Astrocyte of the spinal cord (primary cell): ENCODE results near the gene PLXDC1.

Experiments
- DNase-seq: peaks from one replicate; pipeline ENCODE4 v3.0.0; 2011; ENCODE audit warnings: low read depth, low spot score
- H3K4me3 ChIP-seq: 2 replicates; pipeline ENCODE4 v1.5.1; 2011; ENCODE audit warnings: low read depth, mild to moderate bottlenecking, low read length, moderate library complexity
- in situ Hi-C: cut with HindIII; loops from 2 replicates; pipeline ENCODE4 v1.10.0; 2017; ENCODE audit warnings: low sequenced_read_pairs
- TF ChIP-seq, protein P1 (sequence below): IDR thresholded peaks from 2 replicates; pipeline ENCODE4 v1.5.1; 2012; ENCODE audit warnings: low read depth, mild to moderate bottlenecking, low read length, inconsistent platforms

The PLXDC1 gene

DNA sequence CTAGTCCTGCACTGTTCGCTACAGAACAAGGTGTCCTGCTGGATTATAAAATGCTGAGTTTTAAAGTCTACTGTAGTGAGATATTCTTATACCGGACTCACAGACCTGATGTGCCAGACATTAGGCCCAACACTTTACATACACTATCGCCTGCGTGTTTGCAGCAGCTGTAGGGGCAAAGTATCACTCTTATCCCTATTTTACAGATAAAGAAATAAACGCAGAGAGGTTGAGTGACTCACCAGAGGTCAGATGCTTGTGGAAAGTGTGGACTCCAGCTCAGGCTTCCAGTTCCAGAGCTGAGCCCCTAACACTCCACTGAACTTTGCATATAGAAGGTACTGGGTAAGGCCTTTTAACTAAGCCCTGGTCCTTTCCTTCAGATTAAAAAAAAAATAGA is 47.4 kb downstream of the PLXDC1 start:
- TF ChIP-seq, protein P1, sequence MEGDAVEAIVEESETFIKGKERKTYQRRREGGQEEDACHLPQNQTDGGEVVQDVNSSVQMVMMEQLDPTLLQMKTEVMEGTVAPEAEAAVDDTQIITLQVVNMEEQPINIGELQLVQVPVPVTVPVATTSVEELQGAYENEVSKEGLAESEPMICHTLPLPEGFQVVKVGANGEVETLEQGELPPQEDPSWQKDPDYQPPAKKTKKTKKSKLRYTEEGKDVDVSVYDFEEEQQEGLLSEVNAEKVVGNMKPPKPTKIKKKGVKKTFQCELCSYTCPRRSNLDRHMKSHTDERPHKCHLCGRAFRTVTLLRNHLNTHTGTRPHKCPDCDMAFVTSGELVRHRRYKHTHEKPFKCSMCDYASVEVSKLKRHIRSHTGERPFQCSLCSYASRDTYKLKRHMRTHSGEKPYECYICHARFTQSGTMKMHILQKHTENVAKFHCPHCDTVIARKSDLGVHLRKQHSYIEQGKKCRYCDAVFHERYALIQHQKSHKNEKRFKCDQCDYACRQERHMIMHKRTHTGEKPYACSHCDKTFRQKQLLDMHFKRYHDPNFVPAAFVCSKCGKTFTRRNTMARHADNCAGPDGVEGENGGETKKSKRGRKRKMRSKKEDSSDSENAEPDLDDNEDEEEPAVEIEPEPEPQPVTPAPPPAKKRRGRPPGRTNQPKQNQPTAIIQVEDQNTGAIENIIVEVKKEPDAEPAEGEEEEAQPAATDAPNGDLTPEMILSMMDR, result no peak
- DNase-seq, result peak; percentile 20
- in situ Hi-C loops, result no loop called here
- no peak overlapping the region for H3K4me3 ChIP-seq

DNA sequence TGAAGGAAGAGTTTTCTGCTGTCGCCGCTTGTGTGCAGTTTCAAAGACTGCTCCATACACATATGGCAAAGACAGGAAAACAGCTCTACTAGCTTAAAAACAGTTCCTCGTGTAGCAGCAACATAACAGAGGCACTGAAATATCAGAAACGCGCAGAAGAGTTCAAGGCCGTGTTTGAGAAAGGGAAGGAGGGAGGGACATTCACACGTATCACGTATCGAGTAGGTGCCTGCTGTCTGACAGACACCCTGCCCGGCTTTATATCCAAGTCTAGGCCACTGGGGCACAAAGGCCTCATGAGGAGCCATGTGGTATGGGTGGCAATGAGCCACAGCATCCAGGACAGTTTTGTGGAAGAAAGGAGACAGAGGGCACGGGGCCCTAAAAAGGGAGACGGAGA is 50.3 kb downstream of the PLXDC1 start:
- H3K4me3 ChIP-seq, result no peak overlapping the region
- in situ Hi-C loops, result no loop called here
- DNase-seq, result no peak
- TF ChIP-seq, protein P1, result no peak

DNA sequence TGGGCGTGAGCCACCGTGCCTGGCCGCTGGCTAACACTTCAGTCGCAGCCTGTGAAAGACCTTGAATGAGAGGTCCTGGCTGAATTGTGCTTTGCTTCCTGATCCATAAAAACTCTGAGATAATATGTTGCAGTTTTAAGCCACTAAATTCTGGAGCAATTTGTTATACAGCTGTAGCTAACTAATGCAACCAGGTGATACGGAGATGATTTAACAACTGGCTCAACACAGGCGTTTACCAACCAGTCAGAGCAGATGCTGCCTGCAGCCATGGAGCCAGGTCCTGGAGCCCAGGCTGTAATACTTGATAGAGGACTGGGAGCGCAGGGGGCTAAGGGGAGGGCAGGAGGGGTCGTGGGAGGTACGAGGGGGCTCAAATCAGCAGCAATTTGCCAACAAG is 50.9 kb downstream of the PLXDC1 start:
- in situ Hi-C loops, result no loop called here
- H3K4me3 ChIP-seq, result no peak overlapping the region
- no peak for DNase-seq
- TF ChIP-seq, protein P1, result no peak

DNA sequence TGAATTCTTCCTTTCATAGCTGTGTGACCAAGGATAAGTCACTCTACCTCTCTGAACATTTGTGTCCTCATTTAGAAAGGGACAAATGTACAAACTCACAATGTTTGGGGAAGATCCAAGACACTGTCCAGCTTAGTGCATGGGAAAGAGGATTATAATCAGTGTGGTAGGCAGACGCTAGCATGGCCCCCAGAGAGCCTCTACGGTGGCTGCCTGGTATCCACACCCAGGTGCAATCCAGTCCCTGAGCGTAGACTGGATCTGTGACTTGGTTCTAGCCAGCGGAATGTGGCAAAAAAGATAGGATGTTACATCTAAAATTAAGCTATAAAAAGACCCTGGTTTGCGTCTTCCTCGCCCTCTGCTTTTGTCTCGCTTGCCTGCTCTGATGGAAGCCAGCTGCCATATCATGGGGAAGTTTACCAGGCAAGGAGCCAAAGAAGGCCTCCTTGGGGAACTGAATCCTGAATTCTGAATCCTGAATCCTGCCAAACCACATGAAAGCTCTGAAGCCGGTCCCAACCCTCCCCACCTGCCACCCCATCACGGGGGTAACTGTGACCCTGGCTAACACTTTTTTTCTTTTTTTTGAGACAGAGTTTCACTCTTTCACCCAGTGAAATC is 51.7 kb downstream of the PLXDC1 start:
- in situ Hi-C loops, result no loop called here
- TF ChIP-seq, protein P1, result no peak
- H3K4me3 ChIP-seq, result no peak overlapping the region
- peak; percentile 23 for DNase-seq

DNA sequence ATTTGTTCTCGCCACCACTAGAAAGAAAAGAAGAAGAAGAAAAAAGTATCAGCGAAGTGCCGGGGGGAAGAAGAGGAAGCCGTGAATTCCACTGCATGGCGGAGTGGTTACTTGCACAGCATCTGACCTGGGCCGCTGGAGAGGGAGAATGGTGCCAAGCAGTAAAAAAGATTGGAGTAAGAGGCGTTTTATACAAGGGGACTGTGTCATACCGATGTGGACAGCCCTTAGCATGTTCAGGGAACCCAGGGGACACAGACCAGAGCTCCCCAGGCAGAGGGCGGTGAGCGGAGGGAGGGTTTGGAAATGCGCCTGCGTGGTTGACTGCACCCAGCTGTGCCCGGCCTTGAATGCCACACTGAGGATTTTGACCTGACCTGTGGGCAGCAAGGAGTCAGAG is 52.8 kb downstream of the PLXDC1 start:
- no peak for DNase-seq
- in situ Hi-C loops, result no loop called here
- H3K4me3 ChIP-seq, result no peak overlapping the region
- TF ChIP-seq, protein P1, result no peak

DNA sequence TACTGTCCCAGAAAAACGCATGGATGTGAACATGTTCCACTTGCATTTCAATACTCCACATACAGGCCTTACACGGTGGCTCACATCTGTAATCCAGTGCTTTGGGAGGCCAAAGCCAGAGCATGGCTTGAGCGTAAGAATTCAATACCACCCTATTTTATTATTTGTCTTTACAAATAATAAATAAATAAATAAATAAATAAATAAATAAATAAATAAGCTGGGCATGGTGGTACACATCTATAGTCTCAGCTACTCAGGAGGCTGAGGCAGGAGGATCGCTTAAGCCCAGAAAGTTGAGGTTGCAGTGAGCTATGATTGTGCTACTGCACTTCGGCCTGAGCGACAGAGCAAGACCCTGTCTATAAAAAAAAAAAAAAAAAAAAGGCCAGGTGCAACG is 53.9 kb downstream of the PLXDC1 start:
- TF ChIP-seq, protein P1, result no peak
- DNase-seq, result no peak
- in situ Hi-C loops, result no loop called here
- H3K4me3 ChIP-seq, result no peak overlapping the region

DNA sequence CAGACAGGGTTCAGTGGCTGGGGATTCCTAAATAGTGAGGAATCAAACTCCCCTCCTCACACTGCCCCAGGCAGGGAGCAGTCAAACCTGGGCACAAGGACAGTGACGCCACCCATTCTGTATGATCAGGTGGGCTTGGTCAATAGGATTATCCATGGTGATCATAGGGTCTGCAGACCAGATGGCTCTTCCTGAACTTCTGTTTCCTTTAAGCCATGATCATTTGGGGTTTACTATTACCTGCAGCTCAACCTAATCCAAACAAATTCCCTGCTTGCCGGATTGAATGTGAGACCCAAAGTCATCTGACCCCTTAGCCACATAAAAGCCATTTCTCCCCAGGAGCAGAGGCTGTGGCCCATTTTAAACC is 54.3 kb downstream of the PLXDC1 start:
- TF ChIP-seq, protein P1, result no peak
- no peak for DNase-seq
- no peak overlapping the region for H3K4me3 ChIP-seq
- in situ Hi-C loops, result no loop called here
